K562 (cell line): ENCODE data around the gene SRRM5. TPM values are rescaled to one million over a fixed set of nuclear protein-coding genes. Genes with fewer than 3 reads are reported as not detected.

Experiments
- ATAC-seq: fragments of 200-7000 bp; cut with Tn5 transposase; 3 replicates; pipeline ENCODE4 v1.9.1; 2020; ENCODE audit warnings: moderate library complexity
- BruUV-seq: library from RNA; stranded (reverse); fragments of 400-500 nt; replicated peaks from 2 replicates; lab custom pipeline; 2021; lab: Mats Ljungman, UMichigan
- CTCF ChIA-PET: fragments of 300-600 bp; formaldehyde crosslinking; extraction: SDS; loops from one replicate; lab custom pipeline; 2021; ENCODE audit warnings: low intra/inter-chr PET ratio; lab: Yijun Ruan, JAX
- POLR2A ChIA-PET: fragments of 300-600, 350-650 bp; sonication (Branson Sonifier 250); formaldehyde crosslinking; extraction: SDS; loops from one replicate; lab custom pipeline; 2021; ENCODE audit warnings: antibody characterized with exemption, inconsistent platforms; lab: Yijun Ruan, JAX
- DNase-seq, 4 experiments: peaks; one replicate each; pipeline versions ENCODE4 v3.0.0 to v3.0.0-alpha.2; 2011 to 2018; ENCODE audit warnings: low spot score in 3 of 4, mixed read lengths in 3 of 4; ENCODE audit errors: extremely low read depth in 1 of 4
- FAIRE-seq: peaks from 2 replicates; lab custom pipeline; 2011; peaks lifted over from hg19 to GRCh38; lab: Jason Lieb, UNC
- H2AFZ ChIP-seq: 2 replicates; pipeline ENCODE4 v1.6.0; 2011; ENCODE audit warnings: low read depth, low read length, control low read depth, inconsistent platforms
- H3K27ac ChIP-seq: fragments of 200-600 bp; 3 replicates; pipeline ENCODE4 v1.8.0; 2011; ENCODE audit warnings: low read depth, mild to moderate bottlenecking, control low read depth, inconsistent platforms, low read length, moderate library complexity, mixed read lengths; ENCODE audit errors: extremely low read depth
- H3K27me3 ChIP-seq, 2 experiments: fragments of 300-600 bp in 1 of 2; 2 replicates in 1 of 2; 3 replicates in 1 of 2; pipeline versions ENCODE4 v1.6.0 to v1.8.0; 2011; ENCODE audit warnings: inconsistent platforms in 2 of 2, low read length in 2 of 2, mild to moderate bottlenecking in 1 of 2, mixed read lengths in 1 of 2, moderate library complexity in 1 of 2; ENCODE audit not compliant: control insufficient read depth in 2 of 2, insufficient read depth in 2 of 2
- H3K36me3 ChIP-seq: fragments of 300-600 bp; 3 replicates; pipeline ENCODE4 v1.8.0; 2011; ENCODE audit warnings: mild to moderate bottlenecking, low read length, inconsistent platforms; ENCODE audit not compliant: control insufficient read depth, insufficient read depth
- H3K4me1 ChIP-seq, 2 experiments: fragments of 200-600 bp in 1 of 2; replicated peaks in 1 of 2; 2 replicates in 1 of 2; 3 replicates in 1 of 2; pipeline versions ENCODE4 v1.5.1 to v1.8.0; 2011; ENCODE audit warnings: inconsistent platforms in 2 of 2, low read length in 2 of 2, mild to moderate bottlenecking in 1 of 2, mixed read lengths in 1 of 2, moderate library complexity in 1 of 2; ENCODE audit not compliant: control insufficient read depth in 2 of 2, insufficient read depth in 2 of 2
- H3K4me2 ChIP-seq: 2 replicates; pipeline ENCODE4 v1.6.1; 2011; ENCODE audit warnings: low read length, control low read depth, inconsistent platforms, mixed read lengths; ENCODE audit not compliant: insufficient read depth
- H3K4me3 ChIP-seq: fragments of 200-600 bp; sonication (generic), shearing (Covaris generic); 2 replicates; pipeline ENCODE4 v1.5.1; 2016; ENCODE audit warnings: control low read depth, inconsistent platforms
- H3K79me2 ChIP-seq: fragments of 200-600 bp; 3 replicates; pipeline ENCODE4 v1.8.0; 2011; ENCODE audit warnings: low read length, inconsistent platforms; ENCODE audit not compliant: control insufficient read depth, insufficient read depth
- H3K9ac ChIP-seq, 2 experiments: 2 replicates each; pipeline versions ENCODE4 v1.6.0 to v1.6.1; 2011; ENCODE audit warnings: low read depth in 2 of 2, low read length in 2 of 2, control low read depth in 1 of 2, inconsistent platforms in 1 of 2, mild to moderate bottlenecking in 1 of 2, mixed read lengths in 1 of 2; ENCODE audit not compliant: insufficient read depth in 1 of 2
- H3K9me1 ChIP-seq: one replicate; pipeline ENCODE4 v1.6.0; 2011; ENCODE audit warnings: inconsistent platforms, mild to moderate bottlenecking, low read length, moderate library complexity; ENCODE audit not compliant: control insufficient read depth, insufficient read depth
- H3K9me3 ChIP-seq: replicated peaks from 2 replicates; pipeline ENCODE4 v1.5.1; 2011; ENCODE audit warnings: low read depth, low read length, inconsistent platforms; ENCODE audit not compliant: control insufficient read depth, insufficient read depth
- H4K20me1 ChIP-seq: replicated peaks from 2 replicates; pipeline ENCODE4 v1.6.1; 2011; ENCODE audit warnings: low read length, inconsistent platforms, mixed read lengths; ENCODE audit not compliant: control insufficient read depth, insufficient read depth
- CEBPB ChIP-seq: fragments of 450-650 bp; IDR thresholded peaks from 2 replicates; pipeline ENCODE4 v1.6.1; 2016; ENCODE audit warnings: missing genetic modification characterization, missing compliant biosample characterization
- FUS ChIP-seq: fragments of 200-400 bp; formaldehyde crosslinking; optimal IDR thresholded peaks from 2 replicates; pipeline ENCODE3; 2017; ENCODE audit warnings: low read depth, low read length
- HNRNPL ChIP-seq: fragments of 200-400 bp; formaldehyde crosslinking; IDR thresholded peaks from 2 replicates; pipeline ENCODE4 v1.6.1; 2017; ENCODE audit warnings: low read depth, mild to moderate bottlenecking, low read length
- JUN ChIP-seq, 2 experiments: sonication (generic) in 1 of 2; formaldehyde crosslinking in 1 of 2; IDR thresholded peaks; 2 replicates each; pipeline versions ENCODE4 v1.6.1 to v1.8.0; 2012 to 2022; ENCODE audit warnings: borderline replicate concordance in 2 of 2, mild to moderate bottlenecking in 2 of 2, improper control_type of control experiment in 1 of 2, low read depth in 1 of 2, low read length in 1 of 2, missing genetic modification reagents in 1 of 2
- PRDM10 ChIP-seq: fragments of 450-650 bp; IDR thresholded peaks from 2 replicates; pipeline ENCODE4 v1.6.1; 2018; ENCODE audit not compliant: partially characterized antibody
- PURB ChIP-seq: sonication (generic); formaldehyde crosslinking; IDR thresholded peaks from 2 replicates; pipeline ENCODE4 v1.9.0; 2021; ENCODE audit warnings: low read depth, mild to moderate bottlenecking, missing genetic modification reagents
- ZNF830 ChIP-seq: fragments of 250-450 bp; sonication (Bioruptor Pico); IDR thresholded peaks from 2 replicates; pipeline ENCODE4 v1.5.0; 2021; ENCODE audit warnings: mild to moderate bottlenecking
- WGBS: fragments of 100-300 bp; shearing (Covaris generic); methylation state at CpG from one replicate; pipeline ENCODE4 v1.1.6; 2016; ENCODE audit warnings: low coverage, mixed read lengths; ENCODE audit not compliant: insufficient coverage; ENCODE audit errors: missing lambda C conversion rate; 5-methylcytosine and 5-hydroxymethylcytosine counted together
- in situ Hi-C: fragments of 300-500 bp; cut with MboI; formaldehyde crosslinking; loops from 4 replicates; pipeline ENCODE4 v1.15.0; 2018; ENCODE audit warnings: inconsistent platforms, mixed read lengths
- intact Hi-C: fragments of 100-400 bp; cut with micrococcal nuclease; formaldehyde crosslinking; loops from 2 replicates; pipeline ENCODE4 v1.14.2; 2022
- polyA plus RNA-seq, 8 experiments: library from polyadenylated mRNA; depleted of rRNA in 4 of 8; stranded (reverse) in 5 of 8; unstranded in 3 of 8; fragments of >200 nt; fragmentation: Nextera tagmentation in 2 of 8; fragmentation: Illumina TruSeq in 1 of 8; extraction: Ambion mirVana in 2 of 8; extraction: Trizol in 1 of 8; gene quantifications; 2 replicates each; pipeline versions ENCODE4 v1.2.1 to v1.2.3, GENCODE V29; 2011 to 2014; ENCODE audit warnings: inconsistent platforms in 1 of 8, missing spikeins in 1 of 8
- total RNA-seq, 7 experiments: library from RNA; depleted of rRNA in 6 of 7; stranded (reverse); fragments of >200 nt in 6 of 7; fragmentation: Illumina TruSeq in 2 of 7; extraction: Trizol in 2 of 7; gene quantifications; 2 replicates each; pipeline versions ENCODE4 v1.2.1 to v1.2.3, GENCODE V29; 2011 to 2021; ENCODE audit warnings: low replicate concordance in 1 of 7

SRRM5 gene
- total and polyA plus RNA-seq, 9 of the 15 experiments (the other 6 are each of a cell fraction or from before 2014, with no cell fraction given), result 0.09 to 0.45 (median 0.18) TPM; not detected in 2

GRCh38 chr19:43652546-43652874 lies 40.6 kb downstream of the SRRM5 start:
- Histone ChIP-seq H3K9me3 (no peaks in the 10 kb centered on the region), H3K27me3 (no peaks in the 10 kb centered on the region), H3K9ac (no peak overlapping the region), H3K4me3 (no peak overlapping the region), H4K20me1 (no peaks in the 10 kb centered on the region), H3K4me2 (peak overlapping the region; percentile 82; the same call in 1 of the 2 replicates), H3K4me1 (peaks cover 0 to 3% of the 10 kb centered on the region in 2 experiments; a peak in 1 of 5 replicates), H3K27ac (no peak overlapping the region), H3K36me3 (peaks cover 27% of the 10 kb centered on the region; the same call in 2 of the 3 replicates), H3K79me2 (no peaks in the 10 kb centered on the region), H3K9me1 (no peaks in the 10 kb centered on the region), H2AFZ (peak overlapping the region; percentile 95; the same call in 1 of the 2 replicates)
- TF ChIP-seq FUS (no peak), CEBPB (peak; percentile 10; the same call in 1 of the 2 replicates)
- POLR2A ChIA-PET, result interaction anchor here (0.6 to 1.0 kb wide), 4 partner anchors 16 to 936 kb away, joined by 3 to 6 read pairs (median 4); no protein-coding TSS in a partner anchor
- no peak for FAIRE-seq
- peak; percentile 44; the same call in 2 of the 3 replicates for ATAC-seq
- CTCF ChIA-PET, result interaction anchor here (2.1 to 2.3 kb wide), 3 partner anchors 57 to 205 kb away, joined by 5 to 7 read pairs (median 6); partner anchors contain the start of gene IRGQ
- 53% methylated on average over 5 of the region's 5 CpGs for WGBS
- no peak for DNase-seq
- no TSS peak for BruUV-seq
- in situ Hi-C loops (loop anchor here (5.0 kb wide), 2 partner anchors 95 to 205 kb away; no protein-coding TSS in a partner anchor), intact Hi-C loops (loop anchor here (1.0 to 10.0 kb wide), 3 partner anchors 56 to 208 kb away; partner anchors contain the start of genes IRGQ and ZNF576)

DNA sequence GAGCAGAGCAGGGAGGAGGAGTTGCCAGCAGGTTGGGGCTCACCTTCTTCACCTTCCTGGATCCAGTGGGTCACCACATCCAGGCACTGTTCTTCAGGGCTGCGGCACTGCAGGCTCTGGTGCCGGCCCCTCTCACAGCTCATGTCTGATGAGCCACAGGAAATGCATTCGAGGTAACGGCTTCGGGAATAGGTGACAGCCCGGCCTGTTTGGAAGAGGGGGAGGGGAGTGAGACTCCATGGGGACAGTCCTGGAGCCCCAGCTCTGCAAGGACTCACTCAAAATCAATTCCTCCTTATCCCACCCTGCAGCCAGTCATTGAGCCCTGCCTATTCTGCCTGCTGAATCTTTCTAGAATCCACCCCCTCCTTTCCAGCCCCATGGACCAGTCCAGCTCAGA lies 44.5 kb downstream of the SRRM5 start:
- H3K9ac ChIP-seq, result no peak overlapping the region
- FAIRE-seq, result no peak
- no peaks in the 10 kb centered on the region for H3K9me1 ChIP-seq
- no peak overlapping the region for H3K4me3 ChIP-seq
- H3K27ac ChIP-seq, result no peak overlapping the region
- peaks cover 22% of the 10 kb centered on the region; the same call in 2 of the 3 replicates for H3K36me3 ChIP-seq
- H3K4me1 ChIP-seq, result peaks cover 0 to 3% of the 10 kb centered on the region in 2 experiments; a peak in 1 of 5 replicates
- no peaks in the 10 kb centered on the region for H3K9me3 ChIP-seq
- no peak overlapping the region for H3K4me2 ChIP-seq
- no peak overlapping the region for H2AFZ ChIP-seq
- in situ Hi-C loops, result no loop called here
- H3K79me2 ChIP-seq, result no peaks in the 10 kb centered on the region
- ChIA-PET CTCF (no interaction called here), POLR2A (interaction anchor here (1.2 kb wide), 1 partner anchor 10 kb away, joined by 7 read pairs; no protein-coding TSS in a partner anchor)
- no peaks in the 10 kb centered on the region for H4K20me1 ChIP-seq
- 90% methylated on average over 6 of the region's 6 CpGs for WGBS
- BruUV-seq, result no TSS peak
- no peak for DNase-seq
- H3K27me3 ChIP-seq, result no peaks in the 10 kb centered on the region
- no peak for ATAC-seq
- intact Hi-C loops, result loop anchor here (10.0 kb wide), 1 partner anchor 212 kb away; no protein-coding TSS in a partner anchor
- TF ChIP-seq ZNF830 (no peak), JUN (IDR thresholded peaks at IDR 0.05; ENCODE audit: borderline replicate concordance, low read depth, low read length) (no peak), JUN (CRISPR knock-in tag; IDR thresholded peaks at IDR 0.05; ENCODE audit: borderline replicate concordance) (no peak), PRDM10 (peak; percentile 49), PURB (CRISPR knock-in tag) (no peak), HNRNPL (no peak)
